Osteoblast (primary cell): ENCODE measurements around the gene MSL1. TPM values are rescaled to one million over a fixed set of nuclear protein-coding genes. Genes with fewer than 3 reads are reported as not detected.

Experiments
- DNase-seq: peaks from one replicate; pipeline ENCODE4 v3.0.0; 2011; ENCODE audit warnings: low spot score, mixed read lengths; ENCODE audit not compliant: insufficient read length; ENCODE audit errors: missing footprints
- H2AFZ ChIP-seq: 2 replicates; pipeline ENCODE4 v1.6.0; 2011; ENCODE audit warnings: mild to moderate bottlenecking, low read length
- H3K27ac ChIP-seq: 2 replicates; pipeline ENCODE4 v1.5.1; 2011; ENCODE audit warnings: mild to moderate bottlenecking, low read depth, low read length, moderate library complexity
- H3K27me3 ChIP-seq: 2 replicates; pipeline ENCODE4 v1.6.0; 2012; ENCODE audit warnings: mild to moderate bottlenecking, control low read depth, inconsistent platforms, low read length, moderate library complexity; ENCODE audit not compliant: insufficient read depth
- H3K36me3 ChIP-seq: 2 replicates; pipeline ENCODE4 v1.5.1; 2011; ENCODE audit warnings: mild to moderate bottlenecking, low read length, control low read depth, moderate library complexity; ENCODE audit not compliant: insufficient read depth
- H3K4me1 ChIP-seq: 2 replicates; pipeline ENCODE4 v1.5.1; 2011; ENCODE audit warnings: mild to moderate bottlenecking, low read length, control low read depth, moderate library complexity; ENCODE audit not compliant: insufficient read depth
- H3K4me2 ChIP-seq: 2 replicates; pipeline ENCODE4 v1.6.0; 2011; ENCODE audit warnings: mild to moderate bottlenecking, low read length; ENCODE audit not compliant: insufficient read depth
- H3K4me3 ChIP-seq: fragments of 200-600 bp; sonication (generic); 3 replicates; pipeline ENCODE4 v1.5.1; 2012; ENCODE audit warnings: mild to moderate bottlenecking, low read length, inconsistent platforms; ENCODE audit not compliant: insufficient read depth
- H3K79me2 ChIP-seq: 2 replicates; pipeline ENCODE4 v1.6.0; 2012; ENCODE audit warnings: mild to moderate bottlenecking, low read length, control low read depth, inconsistent platforms; ENCODE audit not compliant: insufficient read depth
- H3K9me3 ChIP-seq: 2 replicates; pipeline ENCODE4 v1.5.1; 2011; ENCODE audit warnings: low read depth, low read length, control low read depth
- H4K20me1 ChIP-seq: 2 replicates; pipeline ENCODE4 v1.6.0; 2012; ENCODE audit warnings: mild to moderate bottlenecking, low read length, control low read depth; ENCODE audit not compliant: insufficient read depth
- total RNA-seq: library from RNA; depleted of rRNA; stranded (reverse); fragments of >200 nt; gene quantifications from 2 replicates; pipeline ENCODE4 v1.2.3, GENCODE V29; 2012
- TF ChIP-seq, protein P1 (sequence below): IDR thresholded peaks from 2 replicates; pipeline ENCODE4 v1.5.1; 2011; ENCODE audit warnings: mild to moderate bottlenecking, low read depth, low read length, moderate library complexity; ENCODE audit errors: extremely low read depth

Gene MSL1
- total RNA-seq, 1 donor: 60.1 TPM

DNA sequence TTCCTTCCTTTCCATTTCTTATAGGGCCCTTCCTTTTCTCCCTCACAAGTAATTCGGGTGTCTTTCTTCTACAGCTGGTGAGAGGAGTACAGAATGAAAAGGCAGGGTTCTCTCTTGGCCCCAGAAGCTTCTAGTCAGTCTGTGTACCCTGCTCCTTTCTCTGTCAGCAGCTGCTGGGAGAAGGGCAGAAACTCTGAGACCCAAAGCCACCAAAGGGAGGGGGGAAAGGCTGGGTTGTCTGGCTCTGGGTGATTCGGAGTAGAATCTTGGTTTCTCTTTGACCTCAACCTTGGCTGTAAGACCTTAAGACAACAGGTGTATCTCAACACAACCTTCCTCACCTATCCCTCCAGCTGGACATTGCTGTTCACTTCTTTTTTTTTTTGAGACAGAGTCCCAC, 18.1 kb upstream of the MSL1 start:
- Histone ChIP-seq H3K27me3 (no peaks in the 10 kb centered on the region), H3K4me3 (no peak overlapping the region), H3K79me2 (peaks cover 11% of the 10 kb centered on the region), H2AFZ (no peak overlapping the region), H3K9me3 (no peaks in the 10 kb centered on the region), H4K20me1 (no peaks in the 10 kb centered on the region), H3K36me3 (no peaks in the 10 kb centered on the region), H3K27ac (no peak overlapping the region), H3K4me1 (peaks cover 28% of the 10 kb centered on the region), H3K4me2 (no peak overlapping the region)
- TF ChIP-seq, protein P1, sequence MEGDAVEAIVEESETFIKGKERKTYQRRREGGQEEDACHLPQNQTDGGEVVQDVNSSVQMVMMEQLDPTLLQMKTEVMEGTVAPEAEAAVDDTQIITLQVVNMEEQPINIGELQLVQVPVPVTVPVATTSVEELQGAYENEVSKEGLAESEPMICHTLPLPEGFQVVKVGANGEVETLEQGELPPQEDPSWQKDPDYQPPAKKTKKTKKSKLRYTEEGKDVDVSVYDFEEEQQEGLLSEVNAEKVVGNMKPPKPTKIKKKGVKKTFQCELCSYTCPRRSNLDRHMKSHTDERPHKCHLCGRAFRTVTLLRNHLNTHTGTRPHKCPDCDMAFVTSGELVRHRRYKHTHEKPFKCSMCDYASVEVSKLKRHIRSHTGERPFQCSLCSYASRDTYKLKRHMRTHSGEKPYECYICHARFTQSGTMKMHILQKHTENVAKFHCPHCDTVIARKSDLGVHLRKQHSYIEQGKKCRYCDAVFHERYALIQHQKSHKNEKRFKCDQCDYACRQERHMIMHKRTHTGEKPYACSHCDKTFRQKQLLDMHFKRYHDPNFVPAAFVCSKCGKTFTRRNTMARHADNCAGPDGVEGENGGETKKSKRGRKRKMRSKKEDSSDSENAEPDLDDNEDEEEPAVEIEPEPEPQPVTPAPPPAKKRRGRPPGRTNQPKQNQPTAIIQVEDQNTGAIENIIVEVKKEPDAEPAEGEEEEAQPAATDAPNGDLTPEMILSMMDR: no peak
- DNase-seq: peak; percentile 8

DNA sequence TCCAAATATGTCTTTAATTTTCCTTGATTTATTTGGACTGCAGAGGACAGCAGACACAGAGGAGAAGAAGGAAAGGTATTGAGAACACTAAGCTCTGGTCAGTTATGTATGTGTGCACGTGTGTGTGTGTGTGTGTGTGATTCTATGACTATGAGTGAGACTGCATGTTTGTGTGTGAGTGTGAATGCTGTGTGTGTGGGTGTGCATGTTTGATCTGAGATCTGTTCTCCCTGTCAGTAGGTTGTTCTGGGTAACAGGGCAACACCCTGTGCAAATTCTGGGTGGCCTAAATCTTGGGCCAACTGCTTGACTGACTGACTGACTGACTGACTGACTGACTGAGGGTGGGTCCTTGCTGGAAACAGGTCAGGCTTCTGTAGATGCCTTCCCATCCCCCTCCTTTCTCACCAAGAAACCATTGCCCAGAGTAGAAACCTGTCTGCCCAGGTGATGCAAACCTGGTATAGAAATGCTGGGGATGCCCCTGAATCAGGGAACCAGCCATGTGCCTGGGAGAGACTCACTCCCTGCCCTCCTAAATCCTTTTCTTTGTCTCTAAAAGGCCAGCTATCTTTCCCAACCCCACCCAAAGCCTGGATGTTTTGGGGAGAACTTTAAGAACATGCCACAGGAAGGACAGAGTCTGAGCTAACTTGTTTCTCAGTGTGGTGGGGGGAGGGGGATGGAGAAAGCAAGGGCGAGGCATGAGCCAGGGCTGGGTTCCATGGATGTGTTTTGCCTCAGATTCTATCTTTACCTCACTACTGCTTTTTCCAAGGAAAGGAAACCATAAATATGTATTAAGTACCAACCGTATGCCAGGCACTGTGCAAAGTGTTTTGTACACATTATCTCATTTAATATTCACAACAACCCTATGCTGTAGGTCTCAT, 16.9 kb upstream of the MSL1 start:
- DNase-seq: peak; percentile 34
- no peaks in the 10 kb centered on the region for H3K36me3 ChIP-seq
- TF ChIP-seq, protein P1: no peak
- H3K4me1 ChIP-seq: peaks cover 32% of the 10 kb centered on the region
- no peak overlapping the region for H3K4me3 ChIP-seq
- H3K9me3 ChIP-seq: no peaks in the 10 kb centered on the region
- no peak overlapping the region for H3K4me2 ChIP-seq
- H4K20me1 ChIP-seq: no peaks in the 10 kb centered on the region
- H3K27ac ChIP-seq: no peak overlapping the region
- H3K79me2 ChIP-seq: peaks cover 5% of the 10 kb centered on the region
- H3K27me3 ChIP-seq: no peaks in the 10 kb centered on the region
- no peak overlapping the region for H2AFZ ChIP-seq

DNA sequence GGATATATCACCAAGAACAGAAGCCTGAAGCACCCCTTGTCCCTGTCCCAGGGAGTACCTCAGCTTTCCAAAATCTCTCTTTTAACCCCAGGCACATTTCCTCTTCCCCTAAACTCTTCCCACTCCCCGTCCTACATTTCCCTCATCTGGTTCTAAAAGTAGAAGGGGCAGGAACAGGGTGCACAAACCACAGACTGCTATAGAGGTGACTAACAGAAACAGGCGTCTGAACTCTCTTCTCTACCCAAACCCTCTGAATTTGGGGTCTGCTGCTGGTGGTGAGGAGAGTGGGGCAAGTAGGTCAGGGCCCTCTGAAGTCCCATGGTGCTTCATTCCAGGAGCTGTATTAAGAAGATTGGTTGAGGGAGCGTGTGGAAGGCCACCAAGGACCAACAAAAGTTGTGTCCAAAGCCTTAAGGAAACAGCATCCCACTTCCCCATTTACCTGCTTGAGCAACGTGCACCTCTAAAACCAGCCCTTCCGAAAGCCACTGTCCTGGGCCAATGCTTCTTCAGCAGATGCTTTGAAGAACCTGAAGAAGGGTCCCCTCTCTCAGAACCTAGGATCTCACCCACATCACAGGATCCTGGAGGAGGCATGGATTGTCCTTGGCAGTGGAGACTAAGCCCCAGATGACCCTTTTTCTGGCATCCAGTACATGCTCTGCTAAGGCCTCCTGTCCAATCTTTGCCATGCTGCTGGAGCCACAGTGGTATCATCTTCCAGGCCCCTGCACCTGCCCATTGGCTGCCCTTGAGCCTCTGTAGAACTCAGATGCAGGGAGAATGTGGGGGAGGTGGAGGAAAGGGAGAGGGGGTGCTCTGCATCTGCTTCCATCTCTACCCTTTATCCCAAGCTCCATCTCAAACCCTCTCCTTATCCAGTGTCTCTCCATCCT, 15.7 kb upstream of the MSL1 start:
- no peaks in the 10 kb centered on the region for H4K20me1 ChIP-seq
- H2AFZ ChIP-seq: no peak overlapping the region
- no peaks in the 10 kb centered on the region for H3K27me3 ChIP-seq
- no peak overlapping the region for H3K27ac ChIP-seq
- peaks cover 40% of the 10 kb centered on the region for H3K4me1 ChIP-seq
- H3K79me2 ChIP-seq: no peaks in the 10 kb centered on the region
- DNase-seq: no peak
- H3K9me3 ChIP-seq: no peaks in the 10 kb centered on the region
- TF ChIP-seq, protein P1: no peak
- no peak overlapping the region for H3K4me2 ChIP-seq
- H3K4me3 ChIP-seq: no peak overlapping the region
- H3K36me3 ChIP-seq: no peaks in the 10 kb centered on the region
